ENCODE measurements around the gene KCNJ9. TPM values are rescaled to one million over a fixed set of nuclear protein-coding genes. Genes with fewer than 3 reads are reported as not detected.

The KCNJ9 gene
- total and polyA plus RNA-seq, 2 of the 13 experiments (the other 11 are each of a cell fraction or from before 2014, with no cell fraction given) = not detected

DNA sequence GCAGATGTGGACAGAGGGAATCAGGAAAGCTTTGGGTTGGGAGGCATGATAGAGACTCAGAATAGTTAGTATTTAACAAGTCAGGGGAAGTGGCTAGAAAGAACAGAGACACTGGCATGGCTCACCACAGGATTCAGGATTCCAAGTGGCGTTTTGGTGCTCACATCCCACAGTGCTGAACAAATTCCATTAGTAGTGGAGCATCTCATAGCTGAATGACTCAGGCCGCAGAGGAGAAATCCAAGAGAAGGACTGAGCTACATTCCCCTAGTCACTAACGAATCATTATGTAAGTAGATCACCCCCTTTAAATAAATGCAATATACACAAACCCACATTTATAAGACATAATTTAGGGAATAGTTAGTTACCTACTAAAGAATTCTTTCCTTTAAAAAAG is 5.0 kb upstream of the KCNJ9 start:
- TF ChIP-seq GATAD2A (CRISPR knock-in tag; IDR thresholded peaks at IDR 0.05) (no peak), ZFYVE20 (CRISPR knock-in tag; IDR thresholded peaks at IDR 0.05; ENCODE audit: borderline replicate concordance, low read depth) (no peak), ARNT (IDR thresholded peaks at IDR 0.05) (no peak), PCBP1 (IDR thresholded peaks at IDR 0.05; ENCODE audit: borderline replicate concordance, low read depth, low read length) (no peak), CHD2 (IDR thresholded peaks at IDR 0.05; ENCODE audit: low read depth, low read length) (no peak), MAFF (IDR thresholded peaks at IDR 0.05; ENCODE audit: low read depth, low read length) (no peak), ZNF407 (CRISPR knock-in tag; IDR thresholded peaks at IDR 0.05; ENCODE audit: not compliant biosample characterization) (no peak), ZMYM3 (CRISPR knock-in tag; IDR thresholded peaks at IDR 0.05) (no peak), TAF15 (IDR thresholded peaks at IDR 0.05; ENCODE audit: low read depth, low read length, poor library complexity, severe bottlenecking) (no peak), PHF8 (CRISPR knock-in tag; IDR thresholded peaks at IDR 0.05) (no peak), ZBTB7A (CRISPR knock-in tag; IDR thresholded peaks at IDR 0.05) (no peak), RFX3 (CRISPR knock-in tag; IDR thresholded peaks at IDR 0.05) (no peak), ZNF17 (CRISPR knock-in tag; IDR thresholded peaks at IDR 0.05) (no peak), ZNF766 (CRISPR knock-in tag; IDR thresholded peaks at IDR 0.05; ENCODE audit: borderline replicate concordance) (no peak), ZSCAN9 (CRISPR knock-in tag; IDR thresholded peaks at IDR 0.05; ENCODE audit: borderline replicate concordance) (no peak), ZNF343 (CRISPR knock-in tag; IDR thresholded peaks at IDR 0.05) (no peak), ZNF660 (CRISPR knock-in tag; IDR thresholded peaks at IDR 0.05; ENCODE audit: borderline replicate concordance, low read depth) (no peak), ZNF749 (CRISPR knock-in tag; IDR thresholded peaks at IDR 0.05; ENCODE audit: borderline replicate concordance) (no peak), FOXP1 (IDR thresholded peaks at IDR 0.05) (no peak), FOXP1 (CRISPR knock-in tag; IDR thresholded peaks at IDR 0.05) (no peak), ATF3 (CRISPR knock-in tag; IDR thresholded peaks at IDR 0.05) (no peak)
- Histone ChIP-seq H3K9ac (ENCODE audit: insufficient read depth, low read depth, low read length) (no peak overlapping the region), H3K27ac (ENCODE audit: extremely low read length, insufficient read depth, low read length) (no peak overlapping the region), H3K4me2 (ENCODE audit: low read depth, low read length) (no peak overlapping the region), H3K36me3 (replicated peaks in 1 of 2; ENCODE audit: control insufficient read depth in 1 of 2, insufficient read depth in 2 of 2, low read length in 2 of 2) (no peaks in the 10 kb centered on the region; a peak in 1 of 5 replicates), H3K4me3 (replicated peaks in 1 of 3; ENCODE audit: insufficient read depth in 1 of 3, low read depth in 2 of 3, low read length in 3 of 3) (no peak overlapping the region), H3K79me2 (ENCODE audit: insufficient read depth, low read length) (no peaks in the 10 kb centered on the region), H3K9me3 (ENCODE audit: low read length) (no peaks in the 10 kb centered on the region), H4K20me1 (ENCODE audit: insufficient read depth, low read length) (no peaks in the 10 kb centered on the region), H3K27me3 (ENCODE audit: control insufficient read depth in 1 of 2, insufficient read depth in 2 of 2, low read length in 2 of 2) (no peaks in the 10 kb centered on the region), H2AFZ (ENCODE audit: low read length) (no peak overlapping the region), H3K4me1 (ENCODE audit: insufficient read depth, low read length) (peaks cover 81% of the 10 kb centered on the region)
- FAIRE-seq (no peak), DNase-seq (ENCODE audit: low spot score) (no peak), ATAC-seq (no peak)
- intact Hi-C loops (cut with micrococcal nuclease; ENCODE audit: unreplicated experiment) (loop anchor here (5.0 kb wide), 1 partner anchor 139 kb away; no protein-coding TSS in a partner anchor), in situ Hi-C loops (cut with HindIII; ENCODE audit: extremely low pct_ligation_motif_present, low pct_unique_long_range_greater_than_20kb) (no loop called here)
- WGBS (ENCODE audit: low lambda C conversion rate) = 94% methylated on average over 3 of the region's 3 CpGs
- BruUV-seq (replicated peaks) = no TSS peak
- CTCF ChIA-PET (ENCODE audit: low intra/inter-chr PET ratio, low total read pairs) = no interaction called here
- POLR2A ChIA-PET = no interaction called here
